ENCODE results near the gene NCEH1. TPM values are rescaled to one million over a fixed set of nuclear protein-coding genes. Genes with fewer than 3 reads are reported as not detected.

Gene NCEH1
- total RNA-seq, 1 experiment from 2014 or later = 4.5 TPM

DNA sequence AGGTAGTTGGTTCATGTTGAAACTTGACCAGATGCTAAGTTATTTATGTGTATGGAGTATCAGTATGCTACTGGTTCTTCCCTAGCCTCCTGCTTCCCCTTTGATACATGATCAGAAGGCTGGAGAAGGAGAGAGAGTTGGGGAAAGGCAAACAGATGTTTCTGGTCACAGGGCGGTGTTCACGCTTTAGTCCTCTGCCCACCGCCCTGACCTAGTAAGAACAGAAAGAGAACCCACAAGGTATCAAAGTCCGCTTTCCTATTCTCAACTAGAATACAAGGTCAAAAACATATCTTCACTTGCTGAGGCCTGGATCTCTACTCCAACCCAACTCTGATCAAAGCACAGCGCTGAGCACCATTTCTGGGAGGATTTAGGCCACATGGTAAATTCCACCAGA is 55.5 kb downstream of the NCEH1 start (continued):
- TF ChIP-seq, protein P1, sequence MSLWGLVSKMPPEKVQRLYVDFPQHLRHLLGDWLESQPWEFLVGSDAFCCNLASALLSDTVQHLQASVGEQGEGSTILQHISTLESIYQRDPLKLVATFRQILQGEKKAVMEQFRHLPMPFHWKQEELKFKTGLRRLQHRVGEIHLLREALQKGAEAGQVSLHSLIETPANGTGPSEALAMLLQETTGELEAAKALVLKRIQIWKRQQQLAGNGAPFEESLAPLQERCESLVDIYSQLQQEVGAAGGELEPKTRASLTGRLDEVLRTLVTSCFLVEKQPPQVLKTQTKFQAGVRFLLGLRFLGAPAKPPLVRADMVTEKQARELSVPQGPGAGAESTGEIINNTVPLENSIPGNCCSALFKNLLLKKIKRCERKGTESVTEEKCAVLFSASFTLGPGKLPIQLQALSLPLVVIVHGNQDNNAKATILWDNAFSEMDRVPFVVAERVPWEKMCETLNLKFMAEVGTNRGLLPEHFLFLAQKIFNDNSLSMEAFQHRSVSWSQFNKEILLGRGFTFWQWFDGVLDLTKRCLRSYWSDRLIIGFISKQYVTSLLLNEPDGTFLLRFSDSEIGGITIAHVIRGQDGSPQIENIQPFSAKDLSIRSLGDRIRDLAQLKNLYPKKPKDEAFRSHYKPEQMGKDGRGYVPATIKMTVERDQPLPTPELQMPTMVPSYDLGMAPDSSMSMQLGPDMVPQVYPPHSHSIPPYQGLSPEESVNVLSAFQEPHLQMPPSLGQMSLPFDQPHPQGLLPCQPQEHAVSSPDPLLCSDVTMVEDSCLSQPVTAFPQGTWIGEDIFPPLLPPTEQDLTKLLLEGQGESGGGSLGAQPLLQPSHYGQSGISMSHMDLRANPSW (CRISPR knock-in tag; conservative IDR thresholded peaks at IDR 0.05; ENCODE audit: low read depth) = no peak
- TF ChIP-seq CREM (CRISPR knock-in tag; IDR thresholded peaks at IDR 0.05) = no peak
- TF ChIP-seq GABPB1 (CRISPR knock-in tag; IDR thresholded peaks at IDR 0.05) = no peak
- no peak for TF ChIP-seq ZNF532 (CRISPR knock-in tag; IDR thresholded peaks at IDR 0.05; ENCODE audit: borderline replicate concordance)

GRCh38 chr3:172654470-172654869 is 56.4 kb downstream of the NCEH1 start:
- Mint-ChIP-seq H3K9me3 (no peaks in the 10 kb centered on the region), H3K4me3 (no peak overlapping the region), H3K27me3 (ENCODE audit: low read depth) (no peaks in the 10 kb centered on the region), H3K4me1 (peaks cover 15% of the 10 kb centered on the region), H3K36me3 (no peaks in the 10 kb centered on the region), H3K27ac (no peak overlapping the region)
- ATAC-seq (no peak), DNase-seq (ENCODE audit: low spot score) (no peak)
- ChIA-PET CTCF (interaction anchor here (0.9 kb wide), 1 partner anchor 12 kb away, joined by 3 read pairs; no protein-coding TSS in a partner anchor), POLR2A (no interaction called here)
- no peak for TF ChIP-seq ZNF138 (CRISPR knock-in tag; conservative IDR thresholded peaks at IDR 0.05)
- no peak for TF ChIP-seq KAT7 (CRISPR knock-in tag; IDR thresholded peaks at IDR 0.05; ENCODE audit: borderline replicate concordance)
- no peak for TF ChIP-seq MAX (CRISPR knock-in tag; IDR thresholded peaks at IDR 0.05)
- TF ChIP-seq, protein P2, sequence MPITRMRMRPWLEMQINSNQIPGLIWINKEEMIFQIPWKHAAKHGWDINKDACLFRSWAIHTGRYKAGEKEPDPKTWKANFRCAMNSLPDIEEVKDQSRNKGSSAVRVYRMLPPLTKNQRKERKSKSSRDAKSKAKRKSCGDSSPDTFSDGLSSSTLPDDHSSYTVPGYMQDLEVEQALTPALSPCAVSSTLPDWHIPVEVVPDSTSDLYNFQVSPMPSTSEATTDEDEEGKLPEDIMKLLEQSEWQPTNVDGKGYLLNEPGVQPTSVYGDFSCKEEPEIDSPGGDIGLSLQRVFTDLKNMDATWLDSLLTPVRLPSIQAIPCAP (CRISPR knock-in tag; IDR thresholded peaks at IDR 0.05) = no peak
- no peak for TF ChIP-seq TEAD4 (CRISPR knock-in tag; IDR thresholded peaks at IDR 0.05)

DNA sequence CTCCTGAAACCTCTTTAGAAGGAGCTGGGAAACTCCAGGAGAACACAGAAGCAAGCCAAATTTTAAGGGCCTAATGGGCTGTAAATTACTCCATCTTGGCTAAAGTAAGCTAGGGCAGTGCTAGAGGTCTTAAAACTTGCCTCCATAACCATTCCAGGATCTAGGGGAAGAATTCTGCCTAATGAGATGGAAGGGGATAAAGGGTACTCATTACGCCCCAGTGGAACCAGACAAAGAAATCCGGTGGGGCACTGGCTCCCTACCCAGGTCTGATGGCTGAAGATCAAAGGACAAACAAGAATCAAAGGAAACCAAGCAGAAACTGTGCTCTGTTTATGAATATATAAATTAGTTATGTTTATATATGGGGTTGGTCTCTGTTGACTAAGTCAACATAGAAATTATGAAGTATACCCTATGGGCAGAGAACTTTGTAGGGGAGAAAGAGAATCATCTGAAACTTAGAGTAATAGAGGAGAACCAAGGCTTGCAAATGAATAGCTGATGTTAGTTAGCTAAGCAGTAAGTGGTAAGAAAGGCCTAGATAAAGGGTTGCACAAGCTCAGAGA is 57.8 kb downstream of the NCEH1 start:
- no peaks in the 10 kb centered on the region for H3K9me3 Mint-ChIP-seq
- H3K4me3 Mint-ChIP-seq = no peak overlapping the region
- ATAC-seq = no peak
- POLR2A ChIA-PET = no interaction called here
- DNase-seq (ENCODE audit: low spot score) = no peak
- no peak overlapping the region for H3K27ac Mint-ChIP-seq
- H3K27me3 Mint-ChIP-seq (ENCODE audit: low read depth) = no peaks in the 10 kb centered on the region
- CTCF ChIA-PET = interaction anchor here (0.8 to 2.8 kb wide), 3 partner anchors 14 to 192 kb away, joined by 3 to 9 read pairs (median 4); no protein-coding TSS in a partner anchor
- no peaks in the 10 kb centered on the region for H3K36me3 Mint-ChIP-seq
- peaks cover 10% of the 10 kb centered on the region for H3K4me1 Mint-ChIP-seq
- TF ChIP-seq NFE2L1 (CRISPR knock-in tag; IDR thresholded peaks at IDR 0.05) (no peak), ATF6 (CRISPR knock-in tag; IDR thresholded peaks at IDR 0.05) (no peak), MAX (CRISPR knock-in tag; IDR thresholded peaks at IDR 0.05) (no peak), CREB1 (CRISPR knock-in tag; IDR thresholded peaks at IDR 0.05) (no peak), FOXJ3 (CRISPR knock-in tag; IDR thresholded peaks at IDR 0.05; ENCODE audit: borderline replicate concordance) (no peak)
- TF ChIP-seq, protein P3, sequence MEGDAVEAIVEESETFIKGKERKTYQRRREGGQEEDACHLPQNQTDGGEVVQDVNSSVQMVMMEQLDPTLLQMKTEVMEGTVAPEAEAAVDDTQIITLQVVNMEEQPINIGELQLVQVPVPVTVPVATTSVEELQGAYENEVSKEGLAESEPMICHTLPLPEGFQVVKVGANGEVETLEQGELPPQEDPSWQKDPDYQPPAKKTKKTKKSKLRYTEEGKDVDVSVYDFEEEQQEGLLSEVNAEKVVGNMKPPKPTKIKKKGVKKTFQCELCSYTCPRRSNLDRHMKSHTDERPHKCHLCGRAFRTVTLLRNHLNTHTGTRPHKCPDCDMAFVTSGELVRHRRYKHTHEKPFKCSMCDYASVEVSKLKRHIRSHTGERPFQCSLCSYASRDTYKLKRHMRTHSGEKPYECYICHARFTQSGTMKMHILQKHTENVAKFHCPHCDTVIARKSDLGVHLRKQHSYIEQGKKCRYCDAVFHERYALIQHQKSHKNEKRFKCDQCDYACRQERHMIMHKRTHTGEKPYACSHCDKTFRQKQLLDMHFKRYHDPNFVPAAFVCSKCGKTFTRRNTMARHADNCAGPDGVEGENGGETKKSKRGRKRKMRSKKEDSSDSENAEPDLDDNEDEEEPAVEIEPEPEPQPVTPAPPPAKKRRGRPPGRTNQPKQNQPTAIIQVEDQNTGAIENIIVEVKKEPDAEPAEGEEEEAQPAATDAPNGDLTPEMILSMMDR (IDR thresholded peaks at IDR 0.05) = no peak
- TF ChIP-seq, protein P4, sequence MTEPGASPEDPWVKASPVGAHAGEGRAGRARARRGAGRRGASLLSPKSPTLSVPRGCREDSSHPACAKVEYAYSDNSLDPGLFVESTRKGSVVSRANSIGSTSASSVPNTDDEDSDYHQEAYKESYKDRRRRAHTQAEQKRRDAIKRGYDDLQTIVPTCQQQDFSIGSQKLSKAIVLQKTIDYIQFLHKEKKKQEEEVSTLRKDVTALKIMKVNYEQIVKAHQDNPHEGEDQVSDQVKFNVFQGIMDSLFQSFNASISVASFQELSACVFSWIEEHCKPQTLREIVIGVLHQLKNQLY (CRISPR knock-in tag; IDR thresholded peaks at IDR 0.05) = no peak
